Measurements from ENCODE around the gene CLDN3. TPM values are rescaled to one million over a fixed set of nuclear protein-coding genes. Genes with fewer than 3 reads are reported as not detected.

CLDN3 gene
- total and polyA plus RNA-seq, 2 donors (not counting 1 experiment from before 2014, with no cell fraction given) = not detected

- peak overlapping the region; percentile 82 for H3K4me3 Mint-ChIP-seq
- peaks cover 27% of the 10 kb centered on the region for H3K27me3 Mint-ChIP-seq
- 14% methylated on average over 14 of the region's 16 CpGs for WGBS (ENCODE audit: insufficient coverage)
- no peak for ATAC-seq (ENCODE audit: low read depth)
- peak overlapping the region; percentile 37 for H3K27ac Mint-ChIP-seq
- H3K79me2 ChIP-seq (ENCODE audit: control insufficient read depth, insufficient read depth, low read length) = no peaks in the 10 kb centered on the region
- ChIA-PET POLR2A (interaction anchor here (0.9 kb wide), 1 partner anchor 123 kb away, joined by 5 read pairs; no protein-coding TSS in a partner anchor), CTCF (interaction anchor here (1.2 to 1.6 kb wide), 3 partner anchors 12 to 113 kb away, joined by 5 to 6 read pairs (median 5); partner anchors contain the start of gene ABHD11)
- no peaks in the 10 kb centered on the region for H3K9me3 Mint-ChIP-seq (ENCODE audit: insufficient read depth)
- DNase-seq = no peak
- H3K4me1 Mint-ChIP-seq = peaks cover 20% of the 10 kb centered on the region
- peaks cover 25 to 31% of the 10 kb centered on the region in 2 donors for H3K4me1 ChIP-seq (ENCODE audit: control insufficient read depth in 2 of 2, insufficient read depth in 2 of 2, low read length in 2 of 2)
- peak overlapping the region; percentile 97 for H3K4me2 ChIP-seq (replicated peaks; ENCODE audit: low read depth, low read length, poor library complexity, severe bottlenecking)
- intact Hi-C loops (cut with micrococcal nuclease) = loop anchor here (1.0 to 5.0 kb wide), 5 partner anchors 12 to 141 kb away; partner anchors contain the start of genes ABHD11, BUD23, DNAJC30 and TBL2
- no peak overlapping the region for H2AFZ ChIP-seq (ENCODE audit: insufficient read depth, low read depth, low read length, poor library complexity, severe bottlenecking)
- H3K36me3 ChIP-seq (replicated peaks in 1 of 2; ENCODE audit: control extremely low read depth in 1 of 2, control insufficient read depth in 1 of 2, extremely low read depth in 1 of 2, insufficient read depth in 2 of 2, low read length in 1 of 2) = no peaks in the 10 kb centered on the region
- H3K27ac ChIP-seq (ENCODE audit: low read length in 2 of 2) = no peak overlapping the region
- H3K9me3 ChIP-seq (ENCODE audit: control extremely low read depth in 1 of 3, control insufficient read depth in 2 of 3, insufficient read depth in 1 of 3, low read length in 2 of 3) = peaks cover 0 to 11% (median 0%) of the 10 kb centered on the region in 3 donors
- peaks cover 0 to 55% (median 25%) of the 10 kb centered on the region in 4 experiments for H3K27me3 ChIP-seq (replicated peaks in 1 of 4; ENCODE audit: control extremely low read depth in 1 of 4, control insufficient read depth in 3 of 4, insufficient read depth in 4 of 4, low read length in 3 of 4)
- TF ChIP-seq EZH2 (IDR thresholded peaks at IDR 0.05; ENCODE audit: borderline replicate concordance, insufficient read depth, low read depth, low read length, poor library complexity, severe bottlenecking) = no peak
- TF ChIP-seq, protein P1, sequence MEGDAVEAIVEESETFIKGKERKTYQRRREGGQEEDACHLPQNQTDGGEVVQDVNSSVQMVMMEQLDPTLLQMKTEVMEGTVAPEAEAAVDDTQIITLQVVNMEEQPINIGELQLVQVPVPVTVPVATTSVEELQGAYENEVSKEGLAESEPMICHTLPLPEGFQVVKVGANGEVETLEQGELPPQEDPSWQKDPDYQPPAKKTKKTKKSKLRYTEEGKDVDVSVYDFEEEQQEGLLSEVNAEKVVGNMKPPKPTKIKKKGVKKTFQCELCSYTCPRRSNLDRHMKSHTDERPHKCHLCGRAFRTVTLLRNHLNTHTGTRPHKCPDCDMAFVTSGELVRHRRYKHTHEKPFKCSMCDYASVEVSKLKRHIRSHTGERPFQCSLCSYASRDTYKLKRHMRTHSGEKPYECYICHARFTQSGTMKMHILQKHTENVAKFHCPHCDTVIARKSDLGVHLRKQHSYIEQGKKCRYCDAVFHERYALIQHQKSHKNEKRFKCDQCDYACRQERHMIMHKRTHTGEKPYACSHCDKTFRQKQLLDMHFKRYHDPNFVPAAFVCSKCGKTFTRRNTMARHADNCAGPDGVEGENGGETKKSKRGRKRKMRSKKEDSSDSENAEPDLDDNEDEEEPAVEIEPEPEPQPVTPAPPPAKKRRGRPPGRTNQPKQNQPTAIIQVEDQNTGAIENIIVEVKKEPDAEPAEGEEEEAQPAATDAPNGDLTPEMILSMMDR (IDR thresholded peaks at IDR 0.05) = no peak
- H4K20me1 ChIP-seq (ENCODE audit: control insufficient read depth, insufficient read depth, low read length, poor library complexity, severe bottlenecking) = peaks cover 12% of the 10 kb centered on the region
- H3K9ac ChIP-seq (ENCODE audit: low read length) = peak overlapping the region; percentile 51
- peak overlapping the region in 3 of 5 experiments; percentile 43 to 55 (median 48) for H3K4me3 ChIP-seq (ENCODE audit: control extremely low read depth in 1 of 5, extremely low read depth in 1 of 5, insufficient read depth in 1 of 5, low read depth in 2 of 5, low read length in 4 of 5)
Observed at GRCh38 chr7:73719806-73720169, 50.3 kb downstream of the CLDN3 start.

Small RNA genes within 50 kb of the gene (small RNA-seq; reads per million reads assigned to genes)
- not detected for gene RN7SL265P (ENCODE audit: insufficient read length, low read depth, low replicate concordance)

Other genes with a start within 250 kb of the CLDN3 start
- 67.0 and 68.1 TPM in 2 replicates for gene BAZ1B, start 248.0 kb downstream of the CLDN3 start, total RNA-seq
- 17.2 and 25.4 TPM in 2 replicates for gene BAZ1B, start 248.0 kb downstream of the CLDN3 start, polyA plus RNA-seq
- 61.9 and 64.5 TPM in 2 replicates for gene BCL7B, start 212.6 kb downstream of the CLDN3 start, total RNA-seq
- 69.8 and 121 TPM in 2 replicates for gene BCL7B, start 212.6 kb downstream of the CLDN3 start, polyA plus RNA-seq
- gene TBL2, start 191.7 kb downstream of the CLDN3 start, total RNA-seq = 34.6 and 34.7 TPM in 2 replicates
- 10.9 and 15.1 TPM in 2 replicates for gene TBL2, start 191.7 kb downstream of the CLDN3 start, polyA plus RNA-seq
- not detected in 2 replicates for gene MLXIPL, start 145.7 kb downstream of the CLDN3 start, total RNA-seq
- gene MLXIPL, start 145.7 kb downstream of the CLDN3 start, polyA plus RNA-seq = not detected in 2 replicates
- 0.71 and 0.78 TPM in 2 replicates for gene VPS37D, start 102.4 kb downstream of the CLDN3 start, total RNA-seq
- gene VPS37D, start 102.4 kb downstream of the CLDN3 start, polyA plus RNA-seq = 0.10 and 0.43 TPM in 2 replicates
- 15.5 and 17.5 TPM in 2 replicates for gene DNAJC30, start 86.8 kb downstream of the CLDN3 start, total RNA-seq
- gene DNAJC30, start 86.8 kb downstream of the CLDN3 start, polyA plus RNA-seq = 5.7 and 6.6 TPM in 2 replicates
- gene BUD23, start 86.7 kb downstream of the CLDN3 start, total RNA-seq = 55.9 and 63.9 TPM in 2 replicates
- 62.4 and 84.7 TPM in 2 replicates for gene BUD23, start 86.7 kb downstream of the CLDN3 start, polyA plus RNA-seq
- gene STX1A, start 50.6 kb downstream of the CLDN3 start, total RNA-seq = 3.0 and 3.1 TPM in 2 replicates
- 8.7 and 9.6 TPM in 2 replicates for gene STX1A, start 50.6 kb downstream of the CLDN3 start, polyA plus RNA-seq
- 23.2 and 27.7 TPM in 2 replicates for gene ABHD11, start 31.5 kb downstream of the CLDN3 start, total RNA-seq
- gene ABHD11, start 31.5 kb downstream of the CLDN3 start, polyA plus RNA-seq = 19.8 and 26.2 TPM in 2 replicates
- gene CLDN4, start 60.7 kb upstream of the CLDN3 start, total RNA-seq = not detected in 2 replicates
- 0.09 TPM in 2 replicates for gene CLDN4, start 60.7 kb upstream of the CLDN3 start, polyA plus RNA-seq
- 1.5 and 1.9 TPM in 2 replicates for gene METTL27, start 72.2 kb upstream of the CLDN3 start, total RNA-seq
- gene METTL27, start 72.2 kb upstream of the CLDN3 start, polyA plus RNA-seq = 0.37 and 0.99 TPM in 2 replicates
- gene TMEM270, start 90.9 kb upstream of the CLDN3 start, total RNA-seq = not detected in 2 replicates
- not detected in 2 replicates for gene TMEM270, start 90.9 kb upstream of the CLDN3 start, polyA plus RNA-seq

Data from B cell (primary cell).